NCI-H2081 (cell line): ENCODE results near the gene PREP.
"Not testable (repeated sequence)": the region's sequence is repeated elsewhere in the genome, so short reads cannot be mapped to it uniquely, and the experiment has no call there.

ENCODE experiments used
- DNase-seq, 2 experiments: peaks; one replicate each; lab custom pipeline; 2025; lab: John Stamatoyannopoulos, UW

PREP gene

GRCh38 chr6:105269390-105269789 lies 133.5 kb downstream of the PREP start:
- DNase-seq: no peak

- no peak for DNase-seq
These were observed 138.9 kb downstream of the PREP start for GRCh38 chr6:105263685-105264610.

- DNase-seq: peak in 1 of 2 experiments; percentile 13
These were observed 142.7 kb downstream of the PREP start for GRCh38 chr6:105259913-105260889.

- no peak for DNase-seq
These were observed 144.1 kb downstream of the PREP start for GRCh38 chr6:105258816-105259215.

GRCh38 chr6:105257340-105257739 lies 145.5 kb downstream of the PREP start:
- DNase-seq: no peak

- no peak for DNase-seq
These were observed 146.3 kb downstream of the PREP start for GRCh38 chr6:105256619-105257018.

GRCh38 chr6:105253787-105254186 lies 149.1 kb downstream of the PREP start:
- no peak for DNase-seq

GRCh38 chr6:105251689-105252088 lies 151.2 kb downstream of the PREP start:
- DNase-seq: no peak

- no peak for DNase-seq
These were observed 152.3 kb downstream of the PREP start for GRCh38 chr6:105250533-105250932.

- no peak for DNase-seq
These were observed 159.4 kb downstream of the PREP start for GRCh38 chr6:105243487-105243886.

GRCh38 chr6:105235155-105235554 lies 167.7 kb downstream of the PREP start:
- DNase-seq: no peak

- not testable (repeated sequence) for DNase-seq
These were observed 171.1 kb downstream of the PREP start for GRCh38 chr6:105231771-105232170.
